K562 (cell line): ENCODE data around the gene LHCGR. TPM values are rescaled to one million over a fixed set of nuclear protein-coding genes. Genes with fewer than 3 reads are reported as not detected.

ENCODE experiments used
- ATAC-seq: fragments of 200-7000 bp; cut with Tn5 transposase; 3 replicates; pipeline ENCODE4 v1.9.1; 2020; ENCODE audit warnings: moderate library complexity
- BruUV-seq: library from RNA; stranded (reverse); fragments of 400-500 nt; replicated peaks from 2 replicates; lab custom pipeline; 2021; lab: Mats Ljungman, UMichigan
- CTCF ChIA-PET: fragments of 300-600 bp; formaldehyde crosslinking; extraction: SDS; loops from one replicate; lab custom pipeline; 2021; ENCODE audit warnings: low intra/inter-chr PET ratio; lab: Yijun Ruan, JAX
- POLR2A ChIA-PET: fragments of 300-600, 350-650 bp; sonication (Branson Sonifier 250); formaldehyde crosslinking; extraction: SDS; loops from one replicate; lab custom pipeline; 2021; ENCODE audit warnings: antibody characterized with exemption, inconsistent platforms; lab: Yijun Ruan, JAX
- DNase-seq, 4 experiments: peaks; one replicate each; pipeline versions ENCODE4 v3.0.0 to v3.0.0-alpha.2; 2011 to 2018; ENCODE audit warnings: low spot score in 3 of 4, mixed read lengths in 3 of 4; ENCODE audit errors: extremely low read depth in 1 of 4
- FAIRE-seq: peaks from 2 replicates; lab custom pipeline; 2011; peaks lifted over from hg19 to GRCh38; lab: Jason Lieb, UNC
- H2AFZ ChIP-seq: 2 replicates; pipeline ENCODE4 v1.6.0; 2011; ENCODE audit warnings: low read depth, low read length, control low read depth, inconsistent platforms
- H3K27ac ChIP-seq: fragments of 200-600 bp; 3 replicates; pipeline ENCODE4 v1.8.0; 2011; ENCODE audit warnings: low read depth, mild to moderate bottlenecking, control low read depth, inconsistent platforms, low read length, moderate library complexity, mixed read lengths; ENCODE audit errors: extremely low read depth
- H3K27me3 ChIP-seq, 2 experiments: fragments of 300-600 bp in 1 of 2; 2 replicates in 1 of 2; 3 replicates in 1 of 2; pipeline versions ENCODE4 v1.6.0 to v1.8.0; 2011; ENCODE audit warnings: inconsistent platforms in 2 of 2, low read length in 2 of 2, mild to moderate bottlenecking in 1 of 2, mixed read lengths in 1 of 2, moderate library complexity in 1 of 2; ENCODE audit not compliant: control insufficient read depth in 2 of 2, insufficient read depth in 2 of 2
- H3K36me3 ChIP-seq: fragments of 300-600 bp; 3 replicates; pipeline ENCODE4 v1.8.0; 2011; ENCODE audit warnings: mild to moderate bottlenecking, low read length, inconsistent platforms; ENCODE audit not compliant: control insufficient read depth, insufficient read depth
- H3K4me1 ChIP-seq, 2 experiments: fragments of 200-600 bp in 1 of 2; replicated peaks in 1 of 2; 2 replicates in 1 of 2; 3 replicates in 1 of 2; pipeline versions ENCODE4 v1.5.1 to v1.8.0; 2011; ENCODE audit warnings: inconsistent platforms in 2 of 2, low read length in 2 of 2, mild to moderate bottlenecking in 1 of 2, mixed read lengths in 1 of 2, moderate library complexity in 1 of 2; ENCODE audit not compliant: control insufficient read depth in 2 of 2, insufficient read depth in 2 of 2
- H3K4me2 ChIP-seq: 2 replicates; pipeline ENCODE4 v1.6.1; 2011; ENCODE audit warnings: low read length, control low read depth, inconsistent platforms, mixed read lengths; ENCODE audit not compliant: insufficient read depth
- H3K4me3 ChIP-seq: fragments of 200-600 bp; sonication (generic), shearing (Covaris generic); 2 replicates; pipeline ENCODE4 v1.5.1; 2016; ENCODE audit warnings: control low read depth, inconsistent platforms
- H3K79me2 ChIP-seq: fragments of 200-600 bp; 3 replicates; pipeline ENCODE4 v1.8.0; 2011; ENCODE audit warnings: low read length, inconsistent platforms; ENCODE audit not compliant: control insufficient read depth, insufficient read depth
- H3K9ac ChIP-seq, 2 experiments: 2 replicates each; pipeline versions ENCODE4 v1.6.0 to v1.6.1; 2011; ENCODE audit warnings: low read depth in 2 of 2, low read length in 2 of 2, control low read depth in 1 of 2, inconsistent platforms in 1 of 2, mild to moderate bottlenecking in 1 of 2, mixed read lengths in 1 of 2; ENCODE audit not compliant: insufficient read depth in 1 of 2
- H3K9me1 ChIP-seq: one replicate; pipeline ENCODE4 v1.6.0; 2011; ENCODE audit warnings: inconsistent platforms, mild to moderate bottlenecking, low read length, moderate library complexity; ENCODE audit not compliant: control insufficient read depth, insufficient read depth
- H3K9me3 ChIP-seq: replicated peaks from 2 replicates; pipeline ENCODE4 v1.5.1; 2011; ENCODE audit warnings: low read depth, low read length, inconsistent platforms; ENCODE audit not compliant: control insufficient read depth, insufficient read depth
- H4K20me1 ChIP-seq: replicated peaks from 2 replicates; pipeline ENCODE4 v1.6.1; 2011; ENCODE audit warnings: low read length, inconsistent platforms, mixed read lengths; ENCODE audit not compliant: control insufficient read depth, insufficient read depth
- CHD1 ChIP-seq: fragments of 200-600 bp; sonication (generic); IDR thresholded peaks from one replicate; pipeline ENCODE4 v1.6.1; 2012; ENCODE audit warnings: mild to moderate bottlenecking, moderate library complexity, low read length, inconsistent platforms
- GTF2B ChIP-seq: IDR thresholded peaks from 2 replicates; pipeline ENCODE4 v1.6.1; 2011; ENCODE audit not compliant: insufficient read length; ENCODE audit errors: extremely low read depth
- JUN ChIP-seq, 2 experiments: sonication (generic) in 1 of 2; formaldehyde crosslinking in 1 of 2; IDR thresholded peaks; 2 replicates each; pipeline versions ENCODE4 v1.6.1 to v1.8.0; 2012 to 2022; ENCODE audit warnings: borderline replicate concordance in 2 of 2, mild to moderate bottlenecking in 2 of 2, improper control_type of control experiment in 1 of 2, low read depth in 1 of 2, low read length in 1 of 2, missing genetic modification reagents in 1 of 2
- L3MBTL2 ChIP-seq: fragments of 450-650 bp; IDR thresholded peaks from 2 replicates; pipeline ENCODE4 v1.6.1; 2016; ENCODE audit warnings: mild to moderate bottlenecking, moderate library complexity
- RNF2 ChIP-seq: sonication (generic); IDR thresholded peaks from 2 replicates; pipeline ENCODE4 v1.6.1; 2016
- TRIM28 ChIP-seq: fragments of 450-650 bp; IDR thresholded peaks from 2 replicates; pipeline ENCODE4 v1.6.1; 2017
- ZC3H11A ChIP-seq: IDR thresholded peaks from 2 replicates; pipeline ENCODE4 v1.6.1; 2012; ENCODE audit warnings: low read depth, low read length, improper control_type of control experiment
- ZNF280B ChIP-seq: fragments of 250-450 bp; sonication (Bioruptor Pico); IDR thresholded peaks from 2 replicates; pipeline ENCODE4 v1.5.1; 2021; ENCODE audit warnings: mild to moderate bottlenecking
- WGBS: fragments of 100-300 bp; shearing (Covaris generic); methylation state at CpG from one replicate; pipeline ENCODE4 v1.1.6; 2016; ENCODE audit warnings: low coverage, mixed read lengths; ENCODE audit not compliant: insufficient coverage; ENCODE audit errors: missing lambda C conversion rate; 5-methylcytosine and 5-hydroxymethylcytosine counted together
- in situ Hi-C: fragments of 300-500 bp; cut with MboI; formaldehyde crosslinking; loops from 4 replicates; pipeline ENCODE4 v1.15.0; 2018; ENCODE audit warnings: inconsistent platforms, mixed read lengths
- intact Hi-C: fragments of 100-400 bp; cut with micrococcal nuclease; formaldehyde crosslinking; loops from 2 replicates; pipeline ENCODE4 v1.14.2; 2022
- polyA plus RNA-seq, 8 experiments: library from polyadenylated mRNA; depleted of rRNA in 4 of 8; stranded (reverse) in 5 of 8; unstranded in 3 of 8; fragments of >200 nt; fragmentation: Nextera tagmentation in 2 of 8; fragmentation: Illumina TruSeq in 1 of 8; extraction: Ambion mirVana in 2 of 8; extraction: Trizol in 1 of 8; gene quantifications; 2 replicates each; pipeline versions ENCODE4 v1.2.1 to v1.2.3, GENCODE V29; 2011 to 2014; ENCODE audit warnings: inconsistent platforms in 1 of 8, missing spikeins in 1 of 8
- total RNA-seq, 7 experiments: library from RNA; depleted of rRNA in 6 of 7; stranded (reverse); fragments of >200 nt in 6 of 7; fragmentation: Illumina TruSeq in 2 of 7; extraction: Trizol in 2 of 7; gene quantifications; 2 replicates each; pipeline versions ENCODE4 v1.2.1 to v1.2.3, GENCODE V29; 2011 to 2021; ENCODE audit warnings: low replicate concordance in 1 of 7
- TF ChIP-seq, protein P1 (sequence below), 2 experiments: IDR thresholded peaks; 2 replicates each; pipeline ENCODE4 v1.6.1; 2011; ENCODE audit warnings: borderline replicate concordance in 1 of 2, control low read depth in 1 of 2, low read depth in 1 of 2, low read length in 1 of 2, mild to moderate bottlenecking in 1 of 2, mixed read lengths in 1 of 2, moderate library complexity in 1 of 2; ENCODE audit not compliant: insufficient read depth in 1 of 2, insufficient read length in 1 of 2, poor library complexity in 1 of 2, severe bottlenecking in 1 of 2; ENCODE audit errors: extremely low read depth in 1 of 2

Gene LHCGR
- total and polyA plus RNA-seq, 9 of the 15 experiments (the other 6 are each of a cell fraction or from before 2014, with no cell fraction given): not detected

- WGBS: 0% methylated on average over 2 of the region's 2 CpGs
- no peak overlapping the region for H3K4me3 ChIP-seq
- H3K36me3 ChIP-seq: no peaks in the 10 kb centered on the region
- no peaks in the 10 kb centered on the region for H4K20me1 ChIP-seq
- no peak overlapping the region for H3K4me2 ChIP-seq
- ChIA-PET POLR2A (interaction anchor here (0.6 kb wide), 1 partner anchor 39 kb away, joined by 3 read pairs; no protein-coding TSS in a partner anchor), CTCF (no interaction called here)
- ATAC-seq (no peak), FAIRE-seq (no peak), DNase-seq (no peak)
- in situ Hi-C loops (no loop called here), intact Hi-C loops (no loop called here)
- H3K9me1 ChIP-seq: no peaks in the 10 kb centered on the region
- TF ChIP-seq RNF2 (no peak), GTF2B (no peak), ZNF280B (CRISPR knock-in tag) (no peak), L3MBTL2 (no peak), TRIM28 (no peak), CHD1 (no peak), JUN (IDR thresholded peaks at IDR 0.05; ENCODE audit: borderline replicate concordance, low read depth, low read length) (no peak), JUN (CRISPR knock-in tag; IDR thresholded peaks at IDR 0.05; ENCODE audit: borderline replicate concordance) (no peak), ZC3H11A (no peak)
- TF ChIP-seq, protein P1, sequence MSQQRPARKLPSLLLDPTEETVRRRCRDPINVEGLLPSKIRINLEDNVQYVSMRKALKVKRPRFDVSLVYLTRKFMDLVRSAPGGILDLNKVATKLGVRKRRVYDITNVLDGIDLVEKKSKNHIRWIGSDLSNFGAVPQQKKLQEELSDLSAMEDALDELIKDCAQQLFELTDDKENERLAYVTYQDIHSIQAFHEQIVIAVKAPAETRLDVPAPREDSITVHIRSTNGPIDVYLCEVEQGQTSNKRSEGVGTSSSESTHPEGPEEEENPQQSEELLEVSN (IDR thresholded peaks at IDR 0.05; ENCODE audit: borderline replicate concordance in 1 of 2, extremely low read depth in 1 of 2, insufficient read depth in 1 of 2, insufficient read length in 1 of 2, low read depth in 1 of 2, low read length in 1 of 2, poor library complexity in 1 of 2, severe bottlenecking in 1 of 2): no peak
- H3K9me3 ChIP-seq: no peaks in the 10 kb centered on the region
- H3K27me3 ChIP-seq: no peaks in the 10 kb centered on the region
- BruUV-seq: no TSS peak
- peaks cover 0 to 3% of the 10 kb centered on the region in 2 experiments; a peak in 1 of 5 replicates for H3K4me1 ChIP-seq
- H2AFZ ChIP-seq: no peak overlapping the region
- H3K79me2 ChIP-seq: no peaks in the 10 kb centered on the region
- H3K9ac ChIP-seq: no peak overlapping the region
- H3K27ac ChIP-seq: no peak overlapping the region
Measured at GRCh38 chr2:48721158-48721557, 34.4 kb downstream of the LHCGR start.
